ENCODE data around the gene CTU1. TPM values are rescaled to one million over a fixed set of nuclear protein-coding genes. Genes with fewer than 3 reads are reported as not detected.

CTU1 gene
- total and polyA plus RNA-seq, 7 donors, result 0.60 to 9.0 (median 5.7) TPM

GRCh38 chr19:51093510-51094345 is 14.5 kb downstream of the CTU1 start:
- intact Hi-C loops (cut with DNase I), result no loop called here
- 78 to 80% methylated on average over 22 of the region's 22 CpGs for WGBS, 2 donors

DNA sequence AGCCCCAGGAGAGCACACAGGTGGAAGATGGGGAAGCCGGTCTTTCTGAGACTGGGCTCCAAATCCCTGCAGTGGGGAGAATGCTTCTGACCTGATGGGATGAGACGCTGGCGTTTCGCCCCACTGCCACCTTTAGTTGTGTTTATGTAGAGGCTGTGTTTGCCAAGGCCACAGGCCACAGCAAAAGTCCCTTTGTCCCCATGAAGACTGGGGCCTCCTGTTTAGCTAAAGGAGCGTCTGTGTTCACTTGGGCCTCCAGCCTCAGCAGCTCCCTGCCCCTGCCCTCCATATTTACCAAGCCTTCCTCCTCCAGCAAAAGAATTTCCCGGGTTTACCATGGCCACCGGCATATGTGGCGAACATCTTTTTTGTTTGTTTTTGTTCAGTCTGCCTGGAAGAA is 15.1 kb downstream of the CTU1 start:
- no peak overlapping the region for H3K27ac ChIP-seq
- 52 to 72% methylated on average over 8 of the region's 8 CpGs for WGBS, 2 donors
- no peaks in the 10 kb centered on the region for H3K27me3 ChIP-seq
- H3K4me3 ChIP-seq, result no peak overlapping the region
- intact Hi-C loops (cut with DNase I), result no loop called here
- peak; percentile 48 for DNase-seq
- peaks cover 0 to 6% (median 2%) of the 10 kb centered on the region in 4 donors for H3K4me1 ChIP-seq
- no peaks in the 10 kb centered on the region for H3K36me3 ChIP-seq
- no peaks in the 10 kb centered on the region for H3K9me3 ChIP-seq
- TF ChIP-seq POLR2A (IDR thresholded peaks at IDR 0.05) (no peak), CTCF (IDR thresholded peaks at IDR 0.05) (no peak), EP300 (IDR thresholded peaks at IDR 0.05) (no peak), POLR2AphosphoS5 (IDR thresholded peaks at IDR 0.05) (no peak)

More at GRCh38 chr19:51093510-51094345, 14.5 kb downstream of the CTU1 start:
- Histone ChIP-seq H3K4me1 (peaks cover 0 to 10% (median 5%) of the 10 kb centered on the region in 4 donors), H3K27me3 (no peaks in the 10 kb centered on the region), H3K36me3 (no peaks in the 10 kb centered on the region), H3K27ac (no peak overlapping the region), H3K9me3 (no peaks in the 10 kb centered on the region), H3K4me3 (no peak overlapping the region)
- no peak for TF ChIP-seq POLR2AphosphoS5 (IDR thresholded peaks at IDR 0.05)
- no peak for TF ChIP-seq POLR2A (IDR thresholded peaks at IDR 0.05)
- TF ChIP-seq CTCF (IDR thresholded peaks at IDR 0.05), result no peak
- no peak for TF ChIP-seq EP300 (IDR thresholded peaks at IDR 0.05)
- no peak for DNase-seq

DNA sequence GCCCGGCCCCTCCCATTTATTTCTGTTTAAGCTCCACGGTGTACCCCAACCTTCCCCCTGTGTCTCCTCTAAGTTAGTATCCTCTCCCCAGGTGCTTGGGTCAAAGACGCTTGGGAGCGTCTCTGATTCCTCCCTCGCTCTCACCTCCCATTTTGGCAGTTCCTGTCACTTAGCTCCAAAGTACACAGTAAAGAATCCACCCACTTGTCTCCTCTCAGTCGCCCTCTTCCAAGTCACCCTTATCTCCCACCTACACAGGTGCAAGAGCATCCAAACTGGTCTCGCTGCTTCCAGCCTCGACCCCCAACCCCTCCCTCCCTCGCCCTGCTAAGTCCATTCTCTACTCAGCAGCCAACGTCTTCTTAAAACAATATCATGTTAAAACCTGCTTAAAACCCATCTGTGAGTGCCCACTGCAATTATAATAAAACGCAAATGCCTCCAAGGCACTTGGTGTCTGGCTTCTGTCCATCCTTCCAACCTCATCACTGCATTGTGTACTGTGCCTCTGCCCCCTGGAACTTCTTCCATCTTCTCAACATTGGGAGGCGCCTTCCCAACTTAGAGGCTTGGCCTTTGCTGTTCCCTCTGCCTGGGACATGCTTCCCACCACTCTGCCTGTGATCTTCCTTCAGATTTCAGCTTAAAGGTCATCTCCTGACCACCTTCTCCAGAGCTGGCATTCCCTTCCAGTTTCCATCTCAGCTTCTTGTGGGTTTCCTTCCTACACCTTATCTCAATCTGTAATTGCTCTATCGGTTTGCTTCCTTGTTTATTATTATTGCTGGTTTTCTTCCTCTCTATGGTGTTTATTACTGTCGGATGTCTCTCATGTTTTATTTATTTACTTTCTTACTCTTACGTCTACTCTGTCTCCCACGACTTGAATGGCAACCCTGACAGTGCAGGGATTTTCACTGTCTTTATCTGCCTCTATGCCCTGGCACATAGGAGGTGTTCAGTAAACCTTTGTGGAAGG is 16.0 kb downstream of the CTU1 start:
- H3K27me3 ChIP-seq, result no peaks in the 10 kb centered on the region
- no peak overlapping the region for H3K27ac ChIP-seq
- WGBS, 2 donors, result 22 to 60% methylated on average over 16 of the region's 16 CpGs
- TF ChIP-seq CTCF (IDR thresholded peaks at IDR 0.05) (no peak), POLR2A (IDR thresholded peaks at IDR 0.05) (no peak), POLR2AphosphoS5 (IDR thresholded peaks at IDR 0.05) (no peak), EP300 (IDR thresholded peaks at IDR 0.05) (no peak)
- intact Hi-C loops (cut with DNase I), result no loop called here
- H3K36me3 ChIP-seq, result no peaks in the 10 kb centered on the region
- H3K9me3 ChIP-seq, result no peaks in the 10 kb centered on the region
- H3K4me1 ChIP-seq, result peaks cover 0 to 5% (median 0%) of the 10 kb centered on the region in 4 donors
- no peak for DNase-seq
- H3K4me3 ChIP-seq, result no peak overlapping the region

DNA sequence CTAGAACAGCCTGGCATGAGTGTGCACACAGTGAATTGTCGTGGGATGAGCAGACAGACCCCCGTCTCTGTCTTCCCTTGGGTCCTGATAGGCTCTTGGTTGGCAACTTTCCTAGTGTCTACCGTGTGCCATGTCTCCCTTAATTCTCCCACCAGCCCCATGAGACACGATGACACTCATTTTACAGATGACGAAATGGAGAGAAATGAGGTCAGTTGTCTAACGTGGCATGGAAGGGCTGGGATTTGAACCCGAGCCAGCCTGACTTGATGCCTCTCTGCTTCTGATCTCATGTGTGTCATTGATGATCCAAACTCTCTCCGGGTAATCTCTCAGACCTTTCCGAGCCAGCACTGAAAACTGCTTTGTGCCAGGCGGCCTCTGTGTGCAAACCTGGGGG is 17.1 kb downstream of the CTU1 start:
- TF ChIP-seq POLR2AphosphoS5 (IDR thresholded peaks at IDR 0.05) (no peak), EP300 (IDR thresholded peaks at IDR 0.05) (no peak), CTCF (IDR thresholded peaks at IDR 0.05) (no peak), POLR2A (IDR thresholded peaks at IDR 0.05) (no peak)
- Histone ChIP-seq H3K9me3 (no peaks in the 10 kb centered on the region), H3K36me3 (no peaks in the 10 kb centered on the region), H3K27ac (no peak overlapping the region), H3K4me3 (no peak overlapping the region), H3K4me1 (peaks cover 0 to 5% (median 0%) of the 10 kb centered on the region in 4 donors), H3K27me3 (no peaks in the 10 kb centered on the region)
- 83 to 91% methylated on average over 10 of the region's 10 CpGs for WGBS, 2 donors
- no peak for DNase-seq
- intact Hi-C loops (cut with DNase I), result no loop called here

Data from sigmoid colon (tissue), 7 donors.